DMS114 treated with DMSO at 0.1 percent for 48 hours (cell line): ENCODE measurements around the gene MRTFA.

Source experiments
- DNase-seq: peaks from one replicate; lab custom pipeline; 2025; ENCODE audit not compliant: unreplicated experiment; lab: John Stamatoyannopoulos, UW

MRTFA gene

GRCh38 chr22:40364431-40364830 lies 272.1 kb downstream of the MRTFA start:
- DNase-seq, result no peak

GRCh38 chr22:40363059-40363458 lies 273.5 kb downstream of the MRTFA start:
- DNase-seq, result no peak

- no peak for DNase-seq
These were observed 275.4 kb downstream of the MRTFA start for GRCh38 chr22:40361100-40361499.
